ENCODE results near the gene NOS1AP.

The NOS1AP gene

DNA sequence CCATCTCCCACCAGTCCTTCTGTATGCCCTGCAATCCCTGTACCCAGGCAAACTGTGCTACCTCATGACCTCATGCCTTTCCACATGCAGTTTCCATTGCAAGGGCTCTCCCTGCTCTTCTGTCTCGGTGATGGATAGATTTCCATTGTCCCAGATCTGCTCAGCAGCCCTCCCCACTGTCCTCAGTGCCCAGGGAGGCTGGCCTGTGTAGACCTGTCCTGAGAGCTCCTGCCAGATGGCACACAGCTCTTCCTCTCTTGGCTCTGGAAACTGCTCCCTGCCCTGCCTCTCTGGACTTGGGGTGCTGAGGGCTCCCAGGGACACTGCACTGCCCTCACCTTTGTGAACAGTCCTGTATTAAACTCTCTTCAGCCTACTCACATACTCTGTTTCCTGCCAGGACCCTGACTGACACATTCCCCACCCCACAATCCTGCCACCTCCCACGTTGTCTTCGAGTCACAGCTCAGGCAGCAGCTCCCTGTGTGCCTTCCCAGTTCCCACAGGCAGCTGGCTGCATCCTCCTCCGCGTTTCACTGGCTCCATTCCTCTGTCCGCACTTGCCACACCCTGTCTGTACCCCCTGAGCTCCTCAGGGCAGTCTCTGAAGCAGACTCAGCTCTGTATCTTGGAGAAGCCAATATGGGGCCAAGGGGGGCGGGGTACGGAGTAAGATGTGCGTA lies 250.1 kb downstream of the NOS1AP start:
- FAIRE-seq, result no peak
- peak; percentile 18 for DNase-seq (ENCODE audit: insufficient read length, low spot score)
- TF ChIP-seq POLR2A (IDR thresholded peaks at IDR 0.05; ENCODE audit: low read depth, low read length), result no peak

- no peak for DNase-seq (ENCODE audit: insufficient read length, low spot score)
- TF ChIP-seq POLR2A (IDR thresholded peaks at IDR 0.05; ENCODE audit: low read depth, low read length), result no peak
- FAIRE-seq, result no peak
Observed at GRCh38 chr1:162321809-162322422, 252.4 kb downstream of the NOS1AP start.

- FAIRE-seq (no peak), DNase-seq (ENCODE audit: insufficient read length, low spot score) (no peak)
- TF ChIP-seq POLR2A (IDR thresholded peaks at IDR 0.05; ENCODE audit: low read depth, low read length), result no peak
Observed at GRCh38 chr1:162323023-162323422, 253.5 kb downstream of the NOS1AP start.

- FAIRE-seq (no peak), DNase-seq (ENCODE audit: insufficient read length, low spot score) (no peak)
- TF ChIP-seq POLR2A (IDR thresholded peaks at IDR 0.05; ENCODE audit: low read depth, low read length), result no peak
Observed at GRCh38 chr1:162324396-162324795, 254.9 kb downstream of the NOS1AP start.

GRCh38 chr1:162326559-162326958 lies 257.1 kb downstream of the NOS1AP start:
- no peak for DNase-seq (ENCODE audit: insufficient read length, low spot score)
- no peak for TF ChIP-seq POLR2A (IDR thresholded peaks at IDR 0.05; ENCODE audit: low read depth, low read length)
- no peak for FAIRE-seq

GRCh38 chr1:162327144-162327787 lies 257.8 kb downstream of the NOS1AP start:
- TF ChIP-seq POLR2A (IDR thresholded peaks at IDR 0.05; ENCODE audit: low read depth, low read length), result no peak
- no peak for DNase-seq (ENCODE audit: insufficient read length, low spot score)

DNA sequence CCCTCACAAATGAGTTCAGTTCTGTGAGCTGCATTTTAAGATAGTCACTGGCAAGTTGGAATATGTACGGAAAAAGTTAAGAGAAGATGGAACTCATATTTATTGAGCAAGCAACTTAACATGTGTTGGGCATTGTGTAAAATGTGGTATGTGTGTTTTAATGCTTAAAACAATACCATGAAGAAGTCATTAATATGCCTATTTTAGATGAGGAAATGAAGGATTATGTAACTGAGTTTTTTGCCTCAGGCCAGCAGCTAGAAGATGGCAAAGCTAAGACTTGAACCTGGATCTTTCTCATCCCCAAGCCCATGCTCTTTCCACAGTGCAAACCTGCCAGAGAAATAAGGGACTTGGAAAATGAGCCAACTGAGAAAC lies 258.3 kb downstream of the NOS1AP start:
- no peak for TF ChIP-seq POLR2A (IDR thresholded peaks at IDR 0.05; ENCODE audit: low read depth, low read length)
- FAIRE-seq, result no peak
- DNase-seq (ENCODE audit: insufficient read length, low spot score), result no peak

More at GRCh38 chr1:162327144-162327787, 257.8 kb downstream of the NOS1AP start:
- FAIRE-seq, result no peak

- no peak for TF ChIP-seq POLR2A (IDR thresholded peaks at IDR 0.05; ENCODE audit: low read depth, low read length)
- DNase-seq (ENCODE audit: insufficient read length, low spot score), result no peak
- no peak for FAIRE-seq
Observed at GRCh38 chr1:162328512-162328911, 259.0 kb downstream of the NOS1AP start.

DNA sequence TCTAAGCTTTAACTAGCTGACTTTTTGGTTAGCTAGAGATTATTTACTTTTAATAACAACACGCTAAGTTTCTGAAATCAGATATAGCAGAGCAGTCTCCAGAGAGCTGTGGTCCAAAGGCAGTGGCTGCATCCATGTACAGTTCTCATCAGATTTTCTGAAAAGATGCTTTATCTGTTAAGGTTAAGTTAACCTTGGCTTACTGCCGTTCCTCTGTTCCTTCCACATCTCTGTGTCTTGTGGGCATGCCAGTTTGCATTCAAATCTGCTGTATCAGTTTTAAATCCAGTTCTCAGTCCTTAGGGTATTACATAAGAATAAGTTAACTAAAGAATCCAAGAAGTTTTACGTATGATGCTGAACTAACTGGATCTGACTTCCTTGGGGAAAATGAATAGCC lies 260.3 kb downstream of the NOS1AP start:
- FAIRE-seq, result no peak
- no peak for TF ChIP-seq POLR2A (IDR thresholded peaks at IDR 0.05; ENCODE audit: low read depth, low read length)
- DNase-seq (ENCODE audit: insufficient read length, low spot score), result no peak

- TF ChIP-seq POLR2A (IDR thresholded peaks at IDR 0.05; ENCODE audit: low read depth, low read length), result no peak
- FAIRE-seq (no peak), DNase-seq (ENCODE audit: insufficient read length, low spot score) (no peak)
Observed at GRCh38 chr1:162333991-162334390, 264.5 kb downstream of the NOS1AP start.

DNA sequence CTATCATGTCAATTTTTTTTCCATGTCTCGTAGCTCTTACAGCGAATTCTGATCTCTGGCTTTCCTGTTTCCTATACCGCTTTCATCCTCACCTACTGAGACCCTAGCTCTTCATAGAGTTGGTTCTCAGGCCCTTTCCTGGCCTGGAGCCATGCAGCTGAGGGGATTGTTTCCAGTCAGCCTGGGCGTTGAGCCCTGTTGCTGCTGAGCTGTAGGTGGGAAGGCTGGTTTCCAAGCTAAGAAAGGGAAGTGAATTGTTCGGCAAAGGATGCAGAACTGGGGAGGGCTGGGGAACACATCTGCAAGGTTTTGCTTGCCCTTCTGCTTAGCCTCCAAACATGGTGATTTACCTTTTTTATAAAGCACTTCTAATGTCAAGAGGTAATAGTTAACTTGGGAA lies 265.6 kb downstream of the NOS1AP start:
- FAIRE-seq, result no peak

GRCh38 chr1:162336621-162337285 lies 267.3 kb downstream of the NOS1AP start:
- no peak for FAIRE-seq
- TF ChIP-seq POLR2A (IDR thresholded peaks at IDR 0.05; ENCODE audit: low read depth, low read length), result no peak
- DNase-seq (ENCODE audit: insufficient read length, low spot score), result no peak

More for the DNA sequence above, 265.6 kb downstream of the NOS1AP start:
- TF ChIP-seq POLR2A (IDR thresholded peaks at IDR 0.05; ENCODE audit: low read depth, low read length), result no peak
- DNase-seq (ENCODE audit: insufficient read length, low spot score), result no peak

- DNase-seq (ENCODE audit: insufficient read length, low spot score), result no peak
- no peak for TF ChIP-seq POLR2A (IDR thresholded peaks at IDR 0.05; ENCODE audit: low read depth, low read length)
- no peak for FAIRE-seq
Observed at GRCh38 chr1:162342452-162342983, 273.0 kb downstream of the NOS1AP start.

GRCh38 chr1:162343470-162343869 lies 274.0 kb downstream of the NOS1AP start:
- no peak for DNase-seq (ENCODE audit: insufficient read length, low spot score)
- no peak for FAIRE-seq
- no peak for TF ChIP-seq POLR2A (IDR thresholded peaks at IDR 0.05; ENCODE audit: low read depth, low read length)

Data from H54 (cell line).